DMS 273 (cell line): ENCODE results near the gene FOXP4.

Experiments
- DNase-seq: peaks from one replicate; lab custom pipeline; 2025; ENCODE audit not compliant: unreplicated experiment; lab: John Stamatoyannopoulos, UW

FOXP4 gene

DNA sequence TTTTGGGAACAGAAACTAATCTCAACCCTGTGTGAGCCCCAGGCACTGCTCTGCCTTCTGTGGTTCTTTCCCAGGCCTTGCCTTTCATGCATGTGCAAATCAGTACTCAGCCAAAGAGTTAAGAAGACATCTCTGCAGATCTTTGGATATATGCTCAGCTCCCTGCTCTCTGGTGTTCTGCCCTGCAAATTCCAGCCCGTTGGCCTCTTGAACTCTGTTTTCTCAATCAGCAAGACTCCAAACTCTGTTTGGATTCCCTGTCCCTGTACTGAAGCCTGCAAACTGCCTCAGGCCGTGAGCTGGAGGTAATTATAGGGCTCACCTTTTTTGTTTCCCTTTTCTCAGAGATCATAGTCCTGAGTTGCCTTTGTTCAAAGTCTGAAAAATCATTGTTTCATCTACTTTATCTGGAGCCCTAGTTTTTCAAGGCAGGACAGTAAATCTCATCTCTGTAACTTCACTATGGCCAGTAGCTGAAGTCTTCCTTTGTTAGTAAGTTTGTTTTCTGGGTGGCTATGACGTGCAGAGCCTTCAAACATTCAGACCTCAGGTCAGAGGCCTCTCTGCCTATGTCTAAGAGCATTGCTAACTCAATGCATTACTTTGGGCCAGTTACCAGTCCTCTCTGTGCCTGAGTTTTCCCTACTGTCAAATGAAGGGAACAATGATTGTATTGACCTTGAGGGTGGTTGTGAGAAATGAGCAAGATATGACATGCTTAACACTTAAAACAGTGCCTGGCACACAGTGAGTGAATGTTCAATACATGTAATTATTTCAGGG, 76.2 kb downstream of the FOXP4 start:
- no peak for DNase-seq

DNA sequence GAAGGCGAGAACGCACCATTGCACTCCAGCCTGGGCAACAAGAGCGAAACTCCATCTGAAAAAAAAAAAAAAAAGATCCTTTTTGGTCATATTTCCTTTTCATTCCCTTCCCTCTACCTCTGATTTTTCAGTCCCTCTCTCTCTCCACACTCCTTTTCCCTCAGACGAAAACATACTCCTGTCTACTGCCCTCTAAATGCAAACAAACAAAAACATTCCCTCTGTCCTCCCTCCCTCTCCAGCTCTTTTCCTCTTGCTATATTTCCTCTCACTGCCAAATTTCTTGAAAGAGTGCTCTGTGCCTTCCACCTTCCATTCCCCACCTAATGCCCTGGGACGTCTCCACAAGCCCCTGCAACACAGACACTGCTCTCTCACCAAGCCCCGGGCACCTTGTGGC, 77.1 kb downstream of the FOXP4 start:
- no peak for DNase-seq

DNA sequence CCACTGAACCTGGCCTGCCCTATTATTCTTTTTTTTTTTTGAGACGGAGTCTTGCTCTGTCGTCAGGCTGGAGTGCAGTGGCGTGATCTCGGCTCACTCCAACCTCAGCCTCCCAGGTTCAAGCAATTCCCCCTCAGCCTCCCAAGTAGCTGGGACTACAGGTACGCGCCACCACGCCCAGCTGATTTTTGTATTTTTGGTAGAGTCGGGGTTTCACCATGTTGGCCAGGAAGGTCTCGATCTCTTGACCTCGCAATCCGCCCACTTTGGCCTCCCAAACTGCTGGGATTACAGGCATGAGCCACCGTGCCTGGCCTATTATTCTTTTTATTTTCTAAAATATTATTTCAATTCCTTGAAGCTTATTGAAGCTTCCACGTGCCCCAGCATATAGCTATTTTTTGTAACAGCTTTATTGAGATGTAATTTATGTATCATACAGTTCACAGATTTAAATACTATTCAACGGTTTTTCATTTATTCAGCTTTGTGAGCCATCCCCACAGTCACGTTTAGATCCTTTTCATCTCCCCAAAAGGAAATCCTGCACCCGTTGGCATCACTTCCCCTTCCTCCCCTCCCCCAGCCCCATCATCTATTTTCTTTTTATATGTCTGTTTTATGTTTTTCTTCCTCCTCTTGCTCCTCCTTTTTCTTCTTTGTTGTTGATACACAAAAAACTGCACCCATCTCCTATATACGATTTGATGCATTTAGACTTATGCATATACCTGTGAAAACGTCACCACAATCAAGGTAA, 78.6 kb downstream of the FOXP4 start:
- no peak for DNase-seq

DNA sequence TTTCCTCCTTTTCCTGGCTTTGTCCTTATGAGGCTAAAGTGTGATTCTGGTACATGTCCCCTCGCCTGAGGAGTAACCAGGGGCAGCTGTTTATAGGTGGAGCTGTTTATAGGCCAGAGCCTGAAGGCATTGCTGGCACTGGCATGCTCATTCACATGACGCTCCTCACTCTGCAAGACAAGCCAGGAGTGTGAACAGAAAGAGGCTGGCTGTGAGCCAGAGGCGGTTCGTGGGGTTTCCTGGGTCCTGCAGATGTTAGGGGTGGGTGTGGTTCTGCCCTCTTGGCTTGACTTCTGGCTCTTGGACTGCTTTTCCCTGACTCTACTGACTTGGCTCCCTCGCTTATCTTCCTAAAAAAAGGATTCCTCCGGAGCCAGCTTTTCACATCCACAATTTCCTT, 79.3 kb downstream of the FOXP4 start:
- DNase-seq, result peak; percentile 79

DNA sequence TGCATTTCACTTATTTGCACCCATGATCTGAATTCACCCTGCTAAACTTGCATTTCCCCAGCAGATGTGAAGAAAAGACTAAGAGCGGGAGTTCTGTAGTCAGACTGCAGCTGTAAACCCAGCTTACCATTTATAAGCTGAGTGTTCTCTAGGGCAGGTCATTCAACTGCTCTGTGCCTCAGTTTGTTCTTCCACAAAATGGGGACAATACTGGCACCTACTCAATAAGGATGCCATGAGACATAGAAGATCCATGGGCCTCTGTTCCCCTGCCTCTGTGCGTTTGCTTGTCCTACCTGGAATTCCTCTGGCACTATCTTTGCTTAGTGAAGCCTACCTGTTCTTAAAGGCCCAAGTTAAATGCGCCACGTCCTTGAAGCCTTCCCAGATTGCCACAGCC, 79.8 kb downstream of the FOXP4 start:
- no peak for DNase-seq

DNA sequence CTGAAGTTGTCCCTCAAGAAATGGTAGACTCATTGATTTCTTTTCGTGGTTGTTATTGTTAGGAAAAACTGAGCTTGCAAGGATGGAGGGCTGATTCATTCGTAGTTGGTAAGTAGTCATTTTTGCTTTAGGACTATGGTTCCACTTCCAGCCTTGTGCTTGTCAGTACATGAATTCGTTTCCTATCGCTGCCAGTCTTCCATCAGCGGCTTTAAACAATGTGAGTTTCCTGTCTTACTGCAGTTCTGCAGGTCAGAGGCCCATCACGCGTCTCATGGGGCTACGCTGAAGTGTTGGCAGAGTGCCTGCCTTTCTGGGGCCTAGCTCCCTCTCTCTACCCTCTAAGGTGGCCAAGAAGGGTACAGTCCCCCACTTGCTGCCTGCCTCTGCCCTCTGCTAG, 80.7 kb downstream of the FOXP4 start:
- no peak for DNase-seq

DNA sequence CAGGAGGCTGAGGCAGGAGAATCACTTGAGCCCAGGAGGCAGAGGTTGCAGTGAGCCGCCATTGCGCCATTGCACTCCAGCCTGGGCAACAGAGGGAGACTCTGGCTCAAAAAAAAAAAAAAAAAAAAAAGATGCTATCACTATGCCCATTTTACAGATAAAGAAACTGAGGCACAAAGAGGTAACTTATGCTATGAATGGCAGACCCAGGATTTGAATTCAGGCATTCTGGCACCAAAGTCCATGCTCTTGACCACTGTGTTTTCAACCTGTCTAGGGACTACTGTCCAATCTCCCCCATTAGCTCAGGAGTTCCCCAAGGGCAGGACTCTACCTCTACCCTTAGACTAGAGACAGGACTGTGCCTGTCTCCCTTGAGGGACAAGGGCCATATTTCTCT, 82.9 kb downstream of the FOXP4 start:
- no peak for DNase-seq

DNA sequence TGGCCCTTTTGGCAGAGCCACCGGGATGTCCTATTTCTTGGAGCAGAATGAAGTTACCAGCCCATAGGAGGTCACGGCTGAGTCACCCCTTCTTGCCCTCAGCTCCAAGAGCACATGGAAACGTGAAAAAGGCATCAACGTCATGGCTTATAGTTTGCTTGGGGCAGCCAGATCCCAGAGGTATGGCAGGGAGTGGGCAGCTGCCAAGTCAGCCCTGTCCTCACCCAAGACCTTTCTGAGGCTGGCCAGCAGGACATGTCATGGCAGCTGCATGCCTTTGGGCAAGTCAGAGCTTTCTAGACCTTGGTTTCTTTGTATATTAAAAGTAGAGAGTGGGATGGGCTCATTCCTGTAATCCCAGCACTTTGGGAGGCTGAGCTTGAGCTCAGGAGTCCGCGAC, 83.9 kb downstream of the FOXP4 start:
- no peak for DNase-seq

DNA sequence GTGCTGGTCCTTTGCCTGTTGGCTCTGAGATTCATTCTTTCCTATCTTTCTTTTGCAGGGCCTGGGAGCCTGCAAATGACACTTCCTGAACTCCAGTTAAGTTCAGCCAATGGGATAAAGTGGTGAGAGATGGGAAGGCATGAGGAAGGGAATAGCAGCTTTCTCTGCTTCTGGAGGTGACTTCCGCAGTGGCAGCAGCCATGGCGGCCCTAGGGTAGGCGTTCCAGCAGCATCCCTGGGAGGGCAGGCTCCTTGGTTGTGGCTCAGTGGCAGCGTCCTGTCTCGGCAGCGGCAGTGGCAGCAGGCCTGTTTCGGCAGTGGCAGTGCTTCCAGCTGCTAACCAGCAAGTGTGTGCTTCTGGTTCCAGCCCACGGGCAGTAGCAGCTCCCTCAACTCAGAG, 84.8 kb downstream of the FOXP4 start:
- no peak for DNase-seq

DNA sequence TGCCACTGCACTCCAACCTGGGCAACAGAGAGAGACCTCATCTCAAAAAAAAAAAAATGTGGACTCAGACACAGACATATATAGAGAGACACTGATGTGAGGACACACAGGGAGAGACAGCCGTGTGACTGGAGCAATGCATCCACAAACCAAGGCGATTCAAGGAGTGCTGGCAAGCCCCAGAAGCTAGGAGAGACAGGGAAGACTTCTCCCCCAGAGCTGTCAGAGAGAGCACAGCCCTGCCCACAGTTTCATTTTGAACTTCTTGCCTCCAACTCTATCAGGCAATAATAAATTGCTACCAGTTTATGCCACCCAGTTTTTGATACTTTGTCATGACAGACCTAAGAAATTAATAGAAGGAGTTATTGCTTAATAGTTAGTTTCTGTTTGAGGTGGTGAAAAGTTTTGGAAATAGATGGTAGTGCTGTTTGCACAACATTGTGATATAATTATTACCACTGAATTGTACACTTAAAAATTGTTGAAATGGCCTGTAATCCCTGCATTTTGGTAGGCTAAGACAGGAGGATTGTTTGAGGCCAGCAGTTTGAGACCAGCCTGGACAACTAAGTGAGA, 87.0 kb downstream of the FOXP4 start:
- no peak for DNase-seq

DNA sequence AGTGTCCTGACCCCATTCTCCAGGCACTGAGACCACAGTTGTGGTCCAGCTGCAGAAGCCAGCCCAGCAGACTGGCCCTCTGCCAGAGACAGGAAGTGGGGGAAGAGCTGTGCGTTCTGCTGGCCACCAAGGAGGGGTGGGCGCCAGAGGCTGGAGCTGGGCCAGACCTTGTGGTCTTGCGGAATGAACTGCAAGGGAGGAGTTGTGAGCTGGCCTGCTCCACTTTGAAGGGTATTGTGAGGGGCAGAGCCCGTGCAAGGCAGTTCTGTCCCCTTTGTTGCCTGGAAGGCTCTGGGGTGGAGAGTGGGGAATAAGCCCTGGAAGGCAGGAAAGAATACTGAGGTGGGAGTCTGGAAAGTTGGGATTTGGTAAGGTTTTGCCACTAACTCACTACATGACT, 88.5 kb downstream of the FOXP4 start:
- peak; percentile 29 for DNase-seq

DNA sequence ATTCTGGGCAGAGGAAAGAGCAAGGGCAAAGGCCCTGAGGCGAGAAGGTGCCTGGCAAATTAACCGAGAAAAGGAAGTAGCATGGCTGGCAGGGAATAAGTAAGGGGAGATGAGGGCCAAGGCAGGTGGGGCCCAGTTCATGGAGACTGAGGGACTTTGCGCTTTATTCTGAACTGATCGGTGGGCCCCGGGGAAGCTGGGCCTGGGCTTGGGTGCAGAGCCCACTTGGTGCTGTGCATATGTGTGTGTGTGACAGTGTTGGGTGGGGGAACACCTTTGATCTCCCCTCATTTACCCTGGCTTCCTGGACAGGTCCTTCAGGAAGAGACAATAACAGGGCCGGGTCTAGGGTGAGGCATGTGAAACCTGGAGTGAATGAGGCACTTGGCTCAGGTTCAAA, 89.2 kb downstream of the FOXP4 start:
- DNase-seq, result no peak

DNA sequence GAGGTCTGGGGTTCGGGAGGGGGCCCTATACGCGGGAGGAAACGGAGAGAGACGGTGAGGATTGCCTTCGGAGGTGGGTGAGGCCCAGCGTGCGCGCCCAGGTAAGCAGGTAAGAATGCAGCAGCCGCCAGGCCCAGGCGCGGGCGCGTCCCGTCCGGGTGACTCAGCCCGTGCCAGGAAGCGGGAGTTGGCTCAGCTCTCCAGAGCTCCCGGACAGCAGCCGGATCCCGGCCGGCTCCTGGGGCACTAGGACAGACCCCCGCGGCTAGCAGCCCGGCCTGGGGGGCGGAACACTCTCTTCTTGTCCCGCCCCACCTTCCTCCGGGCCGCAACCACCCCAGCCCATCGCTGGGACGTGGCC, 90.6 kb downstream of the FOXP4 start:
- DNase-seq, result no peak

DNA sequence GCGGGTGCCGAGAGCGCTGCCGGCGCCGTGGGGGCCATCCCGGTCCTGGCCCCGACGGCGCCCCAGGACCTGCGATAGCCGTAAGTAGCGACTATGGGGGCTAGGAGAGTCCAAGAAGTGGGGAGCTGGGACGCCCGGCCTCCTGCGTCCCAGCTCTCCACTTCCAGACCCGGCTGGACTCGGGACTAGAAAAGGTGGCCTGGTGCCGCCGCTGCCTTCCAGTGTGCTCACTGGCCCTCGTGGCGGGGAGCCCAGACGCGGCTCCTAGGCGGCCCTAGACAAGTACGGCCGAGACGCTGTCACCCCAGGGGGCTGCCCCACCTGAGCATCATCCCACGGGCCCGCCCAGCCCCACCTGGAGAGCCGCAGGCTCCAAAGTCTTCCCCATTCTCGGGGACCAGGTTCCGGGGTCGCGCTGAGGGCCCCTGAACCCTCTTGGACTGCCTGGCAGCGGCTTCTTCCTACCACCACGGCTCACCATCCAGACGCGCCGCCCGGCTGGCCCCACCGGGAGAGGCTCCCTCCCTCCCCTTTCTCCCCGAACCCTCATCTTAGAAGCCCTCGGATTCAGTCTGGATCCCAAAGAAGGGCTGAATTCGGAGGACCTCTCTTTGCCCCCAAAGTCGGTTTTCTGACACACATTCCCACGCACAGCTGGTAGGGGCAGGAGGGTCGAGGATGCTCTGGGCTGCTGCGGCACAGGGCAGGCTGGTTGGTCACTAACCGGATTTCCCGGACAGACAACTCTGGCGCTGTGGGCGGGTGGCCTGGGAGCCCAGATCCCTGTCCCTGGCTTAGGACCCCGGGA, 91.2 kb downstream of the FOXP4 start:
- DNase-seq, result no peak

DNA sequence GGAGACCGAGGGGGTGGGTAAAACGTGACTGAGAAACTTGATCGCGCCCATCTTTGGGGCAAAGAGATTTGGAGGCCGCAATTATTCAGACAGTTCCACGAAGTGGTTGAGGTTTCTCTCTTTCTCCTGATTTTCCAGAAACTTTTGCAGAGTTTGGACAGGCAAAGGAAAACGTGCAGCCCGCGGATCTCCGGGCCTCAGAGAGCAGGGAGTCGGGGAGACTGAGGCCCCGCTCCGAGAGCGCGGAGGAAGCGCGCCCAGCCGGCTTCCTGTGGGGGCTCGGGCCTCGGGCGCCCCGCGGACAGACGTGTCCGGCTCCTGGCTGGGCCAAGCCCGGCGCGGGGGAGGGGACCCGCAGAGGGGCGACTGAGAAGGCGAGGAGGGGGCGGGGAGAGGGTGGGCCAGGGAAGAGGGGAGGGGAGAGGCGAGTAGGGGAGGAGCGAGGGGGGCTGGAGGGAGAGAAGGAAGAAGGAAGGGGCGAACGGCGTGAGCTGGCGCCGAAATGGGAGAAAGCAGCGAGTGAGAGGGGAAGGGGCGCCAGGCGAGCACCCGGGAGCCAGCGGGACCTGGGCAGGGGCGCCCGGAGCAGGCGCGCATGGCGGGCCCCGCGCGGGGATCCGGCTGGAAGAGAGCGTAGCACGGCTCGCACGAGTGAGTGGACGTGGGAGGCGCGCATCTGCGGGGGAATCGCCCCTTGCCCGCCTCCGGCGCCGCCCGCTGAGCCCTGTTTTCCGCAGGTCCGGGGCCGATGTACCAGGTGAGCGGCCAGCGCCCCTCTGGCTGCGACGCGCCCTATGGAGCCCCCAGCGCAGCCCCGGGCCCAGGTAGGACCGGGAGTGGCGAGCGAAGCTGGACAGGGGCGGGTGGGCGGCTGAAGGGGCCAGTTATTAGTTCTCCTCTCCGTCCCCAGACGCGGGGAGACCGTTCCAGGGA, 92.1 kb downstream of the FOXP4 start, which contains the start of gene MDFI:
TSS of gene MDFI (plus strand) at position 467 of the 933 bp plus-strand sequence. CDS start at position 749, 282 bp downstream.
- peak; percentile 60 for DNase-seq

DNA sequence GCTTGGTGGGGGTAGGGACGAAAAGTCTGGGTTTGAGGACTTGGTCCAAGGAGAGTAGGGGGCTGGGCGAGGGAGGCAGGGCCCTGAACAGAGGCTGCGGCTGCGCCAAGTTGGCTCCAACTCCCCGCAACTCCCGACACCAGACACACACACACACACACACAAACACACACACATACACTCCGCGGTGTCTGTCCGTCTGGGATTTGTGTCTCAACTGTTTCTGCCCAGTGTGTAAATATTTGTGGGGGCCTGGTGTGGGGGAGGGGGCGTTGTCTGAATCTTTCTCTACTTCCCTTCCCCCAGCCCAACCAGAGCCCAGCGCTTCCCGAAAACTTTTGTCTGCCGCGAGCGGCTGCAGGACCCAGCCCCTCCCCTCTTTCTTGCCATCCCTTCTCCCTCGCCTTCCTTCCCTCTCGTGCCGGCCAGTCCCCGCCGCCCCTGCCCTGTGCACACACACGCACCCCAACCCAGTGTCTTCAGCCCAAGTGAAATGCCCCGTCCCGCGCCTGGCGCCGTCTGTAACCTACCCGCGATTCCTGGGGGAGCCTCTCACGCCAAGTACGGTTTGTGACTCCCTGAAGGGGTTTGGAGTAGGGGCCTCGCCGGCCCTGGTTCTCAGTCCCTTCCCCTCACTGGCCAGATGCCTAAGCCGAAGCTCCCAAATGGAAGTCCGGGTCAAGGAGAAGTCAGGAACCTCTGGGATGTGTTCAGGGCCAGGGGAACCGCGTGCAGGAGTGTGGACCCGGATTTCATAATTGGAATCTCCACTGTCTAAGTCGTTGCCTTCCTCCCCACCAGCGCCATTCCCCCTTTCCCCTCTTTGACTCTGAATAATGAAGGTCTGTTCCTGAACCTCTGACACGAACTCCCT, 93.0 kb downstream of the FOXP4 start:
- peak; percentile 76 for DNase-seq

DNA sequence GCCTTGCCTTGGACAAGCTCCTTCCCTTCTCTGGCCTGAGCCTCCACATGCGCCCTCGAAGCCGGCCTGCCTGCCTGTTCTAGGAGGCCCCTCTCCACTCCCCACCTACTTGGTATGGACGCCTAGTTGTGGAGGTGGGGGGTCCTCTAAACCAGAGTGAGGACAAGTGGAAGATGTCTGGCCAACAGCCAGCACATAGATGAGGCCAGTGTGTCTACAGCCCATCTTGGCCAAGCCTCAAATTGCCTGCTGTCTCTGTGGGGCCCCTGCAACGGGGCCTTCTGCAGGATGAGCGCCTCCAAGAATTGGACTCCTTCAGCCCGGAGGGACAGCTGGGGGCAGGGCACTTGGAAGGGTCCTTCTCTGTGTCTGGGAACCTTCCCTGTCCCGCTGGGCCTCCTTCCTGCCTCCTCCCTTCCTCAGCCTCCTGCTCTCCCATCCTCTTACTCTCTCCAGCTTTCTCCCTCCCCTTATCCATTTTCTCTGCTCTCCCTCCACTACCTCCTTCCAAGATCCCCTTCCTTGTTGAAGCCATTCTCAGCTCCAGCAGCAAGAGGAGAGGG, 93.7 kb downstream of the FOXP4 start:
- DNase-seq, result peak; percentile 60

DNA sequence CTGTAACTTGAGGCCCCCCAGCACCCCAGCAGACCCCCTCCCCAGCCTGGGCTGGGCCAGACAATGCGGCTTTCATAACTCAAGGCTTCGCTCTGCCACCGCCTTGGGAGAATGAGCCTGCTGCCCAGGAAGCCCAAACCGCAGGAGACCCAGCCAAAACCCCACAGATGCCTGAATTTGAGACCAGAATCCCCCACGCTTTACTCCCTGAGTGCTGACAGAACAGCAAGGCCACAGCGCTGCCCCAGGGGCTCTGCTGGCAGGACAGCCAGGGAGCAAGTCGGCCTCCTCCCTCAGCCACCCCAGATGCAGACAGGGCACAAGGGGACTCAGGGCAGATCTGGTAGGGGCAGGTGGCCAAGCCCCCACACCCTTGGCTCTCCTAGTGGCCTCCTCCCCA, 94.2 kb downstream of the FOXP4 start:
- peak; percentile 39 for DNase-seq

DNA sequence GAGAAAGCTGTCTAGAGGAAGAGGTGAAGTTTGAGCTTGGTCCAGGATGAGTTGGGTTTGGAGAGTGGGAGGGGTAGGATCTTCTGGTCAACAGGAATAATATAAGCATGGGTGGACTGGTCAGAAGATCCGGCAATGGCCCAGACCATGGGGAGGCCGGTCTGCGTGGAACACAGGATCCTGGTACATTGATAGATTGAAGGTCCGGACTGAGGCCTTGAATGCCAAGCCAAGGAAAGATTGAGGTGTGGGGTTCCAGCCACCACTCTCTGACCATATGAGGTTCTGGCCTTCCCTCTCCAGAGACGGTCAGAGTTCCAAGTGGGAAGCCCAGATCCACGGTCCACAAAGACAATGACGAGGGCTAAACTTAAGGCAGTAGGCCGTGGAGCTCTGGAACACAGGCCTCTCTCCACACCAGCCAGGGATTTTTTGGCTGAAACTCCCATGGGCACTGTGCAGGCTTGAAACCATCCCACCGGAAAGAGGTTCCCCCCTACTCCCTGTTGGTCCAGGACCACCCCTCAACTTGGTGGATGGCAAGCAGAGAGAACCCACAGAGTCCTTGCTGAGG, 95.3 kb downstream of the FOXP4 start:
- DNase-seq, result no peak
